ENCODE data around the gene JMJD1C. TPM values are rescaled to one million over a fixed set of nuclear protein-coding genes. Genes with fewer than 3 reads are reported as not detected.

The JMJD1C gene
- total and polyA plus RNA-seq, 10 of the 15 experiments (the other 5 are each of a cell fraction or from before 2014, with no cell fraction given), result 31.2 to 83.3 (median 49.5) TPM

DNA sequence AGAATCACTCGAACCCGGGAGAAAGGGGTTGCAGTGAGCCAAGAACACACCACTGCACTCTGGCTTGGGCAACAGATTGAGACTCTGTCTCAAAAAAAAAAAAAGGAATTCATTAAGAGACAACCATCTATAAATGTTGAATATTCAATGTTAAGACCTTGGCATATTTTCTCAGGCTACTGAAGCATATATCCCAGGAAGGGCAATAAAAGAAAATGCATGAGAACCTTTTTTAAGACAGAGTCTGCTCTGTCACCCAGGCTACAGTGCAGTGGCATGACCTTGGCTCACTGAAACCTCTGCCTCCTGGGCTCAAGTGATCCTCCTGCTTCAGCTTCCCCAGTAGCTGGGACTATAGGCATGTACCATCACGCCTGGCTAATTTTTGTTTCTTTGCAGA lies 165.0 kb downstream of the JMJD1C start:
- Histone ChIP-seq H4K20me1 (ENCODE audit: control insufficient read depth, insufficient read depth) (no peaks in the 10 kb centered on the region), H3K79me2 (ENCODE audit: control insufficient read depth, insufficient read depth, low read length) (no peaks in the 10 kb centered on the region; the same call in none of the 2 replicates), H3K27me3 (replicated peaks in 1 of 2; ENCODE audit: control insufficient read depth in 2 of 2, insufficient read depth in 2 of 2, low read length in 1 of 2) (no peaks in the 10 kb centered on the region), H2AFZ (ENCODE audit: control insufficient read depth, low read depth, low read length) (no peak overlapping the region), H3K9me3 (replicated peaks; ENCODE audit: control insufficient read depth, insufficient read depth, low read length) (no peaks in the 10 kb centered on the region; the same call in 2 of the 3 replicates), H3K9ac (ENCODE audit: control insufficient read depth, insufficient read depth, low read length) (no peak overlapping the region), H3K36me3 (ENCODE audit: control insufficient read depth in 2 of 2, insufficient read depth in 2 of 2, low read length in 1 of 2) (no peaks in the 10 kb centered on the region), H3K4me3 (no peak overlapping the region), H3K27ac (ENCODE audit: control insufficient read depth, insufficient read depth) (no peak overlapping the region), H3K4me2 (ENCODE audit: control insufficient read depth, insufficient read depth) (no peak overlapping the region), H3K4me1 (ENCODE audit: control insufficient read depth, insufficient read depth, low read length) (no peaks in the 10 kb centered on the region)
- intact Hi-C loops (cut with micrococcal nuclease; ENCODE audit: unreplicated experiment), result no loop called here
- ATAC-seq (no peak), FAIRE-seq (no peak), DNase-seq (ENCODE audit: low read depth, low spot score) (no peak)
- RAD21 ChIA-PET (ENCODE audit: unreplicated experiment), result no interaction called here
- in situ Hi-C loops (cut with MboI), result no loop called here
- no TSS peak for BruUV-seq (replicated peaks)
- 100% methylated on average over 3 of the region's 3 CpGs for WGBS (ENCODE audit: insufficient coverage, insufficient replicate concordance, low lambda C conversion rate, missing lambda C conversion rate)
- SMC1A ChIA-PET (ENCODE audit: uncharacterized antibody, unreplicated experiment), result interaction anchor here (0.5 to 1.9 kb wide), 4 partner anchors 10 to 114 kb away, joined by 3 to 4 read pairs (median 3); no protein-coding TSS in a partner anchor
- POLR2A ChIA-PET, result interaction anchor here (0.7 kb wide), 1 partner anchor 87 kb away, joined by 7 read pairs; no protein-coding TSS in a partner anchor
- TF ChIP-seq ESRRA (IDR thresholded peaks at IDR 0.05; ENCODE audit: low read length), result no peak
- TF ChIP-seq, protein P1, sequence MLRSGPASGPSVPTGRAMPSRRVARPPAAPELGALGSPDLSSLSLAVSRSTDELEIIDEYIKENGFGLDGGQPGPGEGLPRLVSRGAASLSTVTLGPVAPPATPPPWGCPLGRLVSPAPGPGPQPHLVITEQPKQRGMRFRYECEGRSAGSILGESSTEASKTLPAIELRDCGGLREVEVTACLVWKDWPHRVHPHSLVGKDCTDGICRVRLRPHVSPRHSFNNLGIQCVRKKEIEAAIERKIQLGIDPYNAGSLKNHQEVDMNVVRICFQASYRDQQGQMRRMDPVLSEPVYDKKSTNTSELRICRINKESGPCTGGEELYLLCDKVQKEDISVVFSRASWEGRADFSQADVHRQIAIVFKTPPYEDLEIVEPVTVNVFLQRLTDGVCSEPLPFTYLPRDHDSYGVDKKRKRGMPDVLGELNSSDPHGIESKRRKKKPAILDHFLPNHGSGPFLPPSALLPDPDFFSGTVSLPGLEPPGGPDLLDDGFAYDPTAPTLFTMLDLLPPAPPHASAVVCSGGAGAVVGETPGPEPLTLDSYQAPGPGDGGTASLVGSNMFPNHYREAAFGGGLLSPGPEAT (IDR thresholded peaks at IDR 0.05; ENCODE audit: low read depth), result no peak
- no peak for TF ChIP-seq SMAD5 (IDR thresholded peaks at IDR 0.05; ENCODE audit: low read depth)
- no peak for TF ChIP-seq CBX3 (IDR thresholded peaks at IDR 0.05; ENCODE audit: borderline replicate concordance, low read depth)
- no peak for TF ChIP-seq ATF7 (IDR thresholded peaks at IDR 0.05; ENCODE audit: low read depth)
- no peak for TF ChIP-seq NR2C1 (IDR thresholded peaks at IDR 0.05)
- TF ChIP-seq JUND (IDR thresholded peaks at IDR 0.05; ENCODE audit: low read depth, low read length), result no peak
- no peak for TF ChIP-seq NFYB (IDR thresholded peaks at IDR 0.05; ENCODE audit: insufficient read depth, low read depth, low read length)
- TF ChIP-seq NR2F1 (conservative IDR thresholded peaks at IDR 0.05), result no peak
- no peak for TF ChIP-seq KAT2A (conservative IDR thresholded peaks at IDR 0.05; ENCODE audit: control insufficient read depth, low read depth, low read length)
- no peak for TF ChIP-seq HCFC1 (IDR thresholded peaks at IDR 0.05; ENCODE audit: low read length)
- TF ChIP-seq NRF1 (conservative IDR thresholded peaks at IDR 0.05; ENCODE audit: low read depth, low read length), result no peak
- no peak for TF ChIP-seq ZZZ3 (IDR thresholded peaks at IDR 0.05; ENCODE audit: control insufficient read depth, insufficient read length, low read depth)
- TF ChIP-seq, protein P2, sequence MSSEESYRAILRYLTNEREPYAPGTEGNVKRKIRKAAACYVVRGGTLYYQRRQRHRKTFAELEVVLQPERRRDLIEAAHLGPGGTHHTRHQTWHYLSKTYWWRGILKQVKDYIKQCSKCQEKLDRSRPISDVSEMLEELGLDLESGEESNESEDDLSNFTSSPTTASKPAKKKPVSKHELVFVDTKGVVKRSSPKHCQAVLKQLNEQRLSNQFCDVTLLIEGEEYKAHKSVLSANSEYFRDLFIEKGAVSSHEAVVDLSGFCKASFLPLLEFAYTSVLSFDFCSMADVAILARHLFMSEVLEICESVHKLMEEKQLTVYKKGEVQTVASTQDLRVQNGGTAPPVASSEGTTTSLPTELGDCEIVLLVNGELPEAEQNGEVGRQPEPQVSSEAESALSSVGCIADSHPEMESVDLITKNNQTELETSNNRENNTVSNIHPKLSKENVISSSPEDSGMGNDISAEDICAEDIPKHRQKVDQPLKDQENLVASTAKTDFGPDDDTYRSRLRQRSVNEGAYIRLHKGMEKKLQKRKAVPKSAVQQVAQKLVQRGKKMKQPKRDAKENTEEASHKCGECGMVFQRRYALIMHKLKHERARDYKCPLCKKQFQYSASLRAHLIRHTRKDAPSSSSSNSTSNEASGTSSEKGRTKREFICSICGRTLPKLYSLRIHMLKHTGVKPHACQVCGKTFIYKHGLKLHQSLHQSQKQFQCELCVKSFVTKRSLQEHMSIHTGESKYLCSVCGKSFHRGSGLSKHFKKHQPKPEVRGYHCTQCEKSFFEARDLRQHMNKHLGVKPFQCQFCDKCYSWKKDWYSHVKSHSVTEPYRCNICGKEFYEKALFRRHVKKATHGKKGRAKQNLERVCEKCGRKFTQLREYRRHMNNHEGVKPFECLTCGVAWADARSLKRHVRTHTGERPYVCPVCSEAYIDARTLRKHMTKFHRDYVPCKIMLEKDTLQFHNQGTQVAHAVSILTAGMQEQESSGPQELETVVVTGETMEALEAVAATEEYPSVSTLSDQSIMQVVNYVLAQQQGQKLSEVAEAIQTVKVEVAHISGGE (CRISPR knock-in tag; IDR thresholded peaks at IDR 0.05), result no peak
- no peak for TF ChIP-seq EGR1 (IDR thresholded peaks at IDR 0.05; ENCODE audit: borderline replicate concordance in 1 of 2, low read depth in 2 of 2, low read length in 2 of 2)
- CTCF ChIA-PET, result interaction anchor here (0.7 to 1.1 kb wide), 2 partner anchors 10 to 41 kb away, joined by 3 to 5 read pairs; no protein-coding TSS in a partner anchor

Measured in GM12878 (cell line).